HG03378 (cell line): ENCODE measurements around the gene INO80.
A peak's percentile ranks its signal among the peaks of the same experiment; 100 is the strongest.
"Not testable (repeated sequence)": the region's sequence is repeated elsewhere in the genome, so short reads cannot be mapped to it uniquely, and the experiment has no call there.

ENCODE experiments used
- ATAC-seq: cut with Tn5 transposase; IDR thresholded peaks from one replicate; pipeline ENCODE4 v1.9.1; 2021; ENCODE audit warnings: mild to moderate bottlenecking, moderate library complexity; ENCODE audit not compliant: unreplicated experiment

The INO80 gene

DNA sequence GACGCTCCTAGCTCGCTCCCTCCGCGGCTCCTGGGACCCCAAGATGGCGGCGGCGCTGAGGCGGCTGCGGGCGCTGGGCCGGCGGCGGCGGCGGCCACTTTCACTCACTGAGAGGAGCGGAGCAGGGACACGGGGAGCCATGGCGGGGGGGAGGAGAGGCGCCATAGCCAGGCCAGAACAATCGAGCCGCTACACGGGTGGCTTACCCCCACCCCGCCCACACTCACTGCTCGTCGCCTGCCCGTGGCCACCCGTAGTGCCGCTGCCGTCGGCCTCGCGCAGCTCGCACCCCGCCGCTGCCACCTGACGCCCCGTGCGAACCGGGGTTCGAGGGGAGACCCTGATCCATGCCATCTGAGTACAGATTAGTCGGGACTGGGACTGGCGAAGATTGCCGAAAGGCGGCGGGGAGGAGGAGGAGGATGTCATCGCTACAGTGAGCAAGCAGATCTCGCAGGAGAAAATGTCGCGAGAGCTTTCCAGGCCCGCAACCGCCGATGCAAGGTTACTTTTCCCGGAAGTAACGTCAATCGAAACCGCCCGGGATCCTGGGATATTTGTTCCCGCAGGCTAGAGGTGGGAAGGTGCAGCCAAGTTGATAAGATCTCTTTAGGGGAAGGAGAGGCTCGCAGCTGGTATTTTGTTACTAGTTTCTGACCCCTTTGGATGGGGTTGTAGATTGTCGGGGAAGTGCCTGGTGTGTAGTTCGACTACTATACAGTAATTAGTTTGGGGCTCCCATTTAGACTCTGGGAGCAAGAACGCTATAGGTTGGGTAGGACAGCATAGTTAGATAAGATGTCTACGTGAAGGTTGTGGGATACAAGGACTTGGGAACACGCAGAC lies at the start of gene INO80:
Gene INO80 (minus strand): TSS at position 165 of the 846 bp plus-strand sequence. CDS start 19,970 bp downstream, outside the sequence.
- ATAC-seq: peak; percentile 68

GRCh38 chr15:41161736-41162135 lies 45.7 kb upstream of the INO80 start:
- ATAC-seq: no peak

- ATAC-seq: no peak
Observed at GRCh38 chr15:41161336-41161735, 45.3 kb upstream of the INO80 start.

- ATAC-seq: no peak
Observed at GRCh38 chr15:41160639-41161315, 44.7 kb upstream of the INO80 start.

- ATAC-seq: no peak
Observed at GRCh38 chr15:41154412-41154811, 38.3 kb upstream of the INO80 start.

DNA sequence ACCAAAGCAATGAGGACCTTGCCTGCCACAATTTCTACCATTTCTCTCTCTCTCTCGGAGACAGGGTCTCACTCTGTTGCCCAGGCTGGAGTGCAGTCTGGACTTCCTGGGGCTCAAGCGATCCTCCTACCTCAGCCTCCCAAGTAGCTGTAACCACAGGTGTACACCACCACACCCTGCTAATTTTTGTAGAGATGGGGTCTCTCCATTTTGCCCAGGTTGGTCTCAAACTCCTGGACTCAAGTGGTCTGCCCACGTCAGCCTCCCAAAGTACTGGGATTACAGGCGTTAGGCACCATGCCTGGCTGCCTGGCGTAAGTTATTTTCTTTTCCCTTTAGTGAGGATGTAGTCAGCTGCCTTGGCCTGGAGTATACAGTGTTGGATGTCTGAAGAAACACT lies 37.7 kb upstream of the INO80 start:
- no peak for ATAC-seq

DNA sequence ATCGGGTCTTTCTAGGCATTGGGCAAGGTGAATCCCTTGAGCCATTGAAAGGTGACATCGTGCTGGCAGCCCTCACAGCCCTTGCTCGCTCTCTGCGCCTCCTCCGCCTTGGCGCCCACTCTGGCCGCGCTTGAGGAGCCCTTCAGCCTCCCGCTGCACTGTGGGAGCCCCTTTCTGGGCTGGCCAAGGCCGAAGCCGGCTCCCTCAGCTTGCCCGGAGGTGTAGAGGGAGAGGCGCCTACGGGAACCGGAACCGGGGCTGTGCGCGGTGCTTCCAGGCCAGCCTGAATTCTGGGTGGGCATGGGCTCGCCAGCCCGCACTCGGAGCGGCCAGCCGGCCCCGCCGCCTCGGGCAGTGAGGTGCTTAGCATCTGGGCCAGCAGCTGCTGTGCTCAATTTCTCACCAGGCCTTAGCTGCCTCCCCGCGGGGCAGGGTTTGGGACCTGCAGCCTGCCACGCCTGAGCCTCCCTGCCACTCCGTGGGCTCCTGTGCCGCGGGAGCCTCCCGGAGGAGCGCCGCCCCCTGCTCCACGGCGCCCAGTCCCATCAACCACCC lies 35.4 kb upstream of the INO80 start:
- no peak for ATAC-seq

DNA sequence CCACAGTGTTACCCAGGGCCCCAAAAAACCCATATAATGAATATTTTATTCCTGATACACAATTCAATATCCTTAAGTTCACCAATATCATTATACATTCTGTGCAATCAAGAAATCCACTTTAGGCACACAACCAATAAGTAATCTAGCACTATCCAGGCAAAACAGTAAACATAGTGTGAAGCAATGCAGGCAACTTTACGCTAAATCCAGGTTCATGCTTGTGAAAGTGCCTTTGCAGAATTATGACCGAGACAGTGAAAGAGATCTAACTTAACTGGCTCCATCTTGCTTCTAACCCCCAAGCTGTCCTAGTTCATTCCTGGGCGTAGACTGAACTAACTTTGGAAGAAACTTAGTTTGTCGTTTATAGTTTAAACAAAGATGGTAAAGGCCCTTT lies 34.2 kb upstream of the INO80 start:
- ATAC-seq: no peak

DNA sequence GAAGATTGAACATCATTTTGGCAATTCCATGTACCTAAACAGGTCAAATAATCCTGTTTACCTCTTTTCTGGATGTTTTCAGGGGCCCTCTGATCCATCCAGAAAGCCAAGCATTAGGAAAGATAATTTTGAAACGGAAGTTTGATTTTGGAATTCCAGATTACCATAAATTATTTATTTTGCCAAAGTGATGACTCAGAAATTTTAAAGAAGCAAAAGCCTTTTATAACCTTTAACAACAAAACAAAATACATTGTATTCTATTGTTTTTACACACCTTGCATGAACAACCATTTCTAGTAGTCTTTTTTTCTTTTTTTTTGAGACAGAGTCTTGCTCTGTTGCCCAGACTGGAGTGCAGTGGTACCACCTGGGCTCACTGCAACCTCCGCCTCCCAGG lies 32.0 kb upstream of the INO80 start:
- no peak for ATAC-seq

DNA sequence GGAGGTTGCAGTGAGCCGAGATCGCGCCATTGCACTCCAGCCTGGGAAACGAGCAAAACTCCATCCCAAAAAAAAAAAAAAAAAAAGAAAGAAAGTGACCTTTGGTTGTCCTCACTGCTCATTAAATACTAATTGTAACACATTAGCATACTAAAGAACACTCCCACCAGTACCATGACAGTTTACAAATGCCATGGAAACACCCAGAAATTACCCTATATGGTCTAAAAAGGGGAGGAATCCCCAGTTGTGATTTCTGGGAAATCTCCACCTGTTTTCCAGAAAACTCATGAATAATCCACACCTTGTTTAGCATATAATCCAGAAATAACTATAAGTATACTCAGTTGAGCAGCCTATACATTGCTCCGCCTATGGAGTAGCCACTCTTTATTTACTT lies 23.5 kb upstream of the INO80 start:
- ATAC-seq: no peak

GRCh38 chr15:41139112-41139511 lies 23.0 kb upstream of the INO80 start:
- not testable (repeated sequence) for ATAC-seq

DNA sequence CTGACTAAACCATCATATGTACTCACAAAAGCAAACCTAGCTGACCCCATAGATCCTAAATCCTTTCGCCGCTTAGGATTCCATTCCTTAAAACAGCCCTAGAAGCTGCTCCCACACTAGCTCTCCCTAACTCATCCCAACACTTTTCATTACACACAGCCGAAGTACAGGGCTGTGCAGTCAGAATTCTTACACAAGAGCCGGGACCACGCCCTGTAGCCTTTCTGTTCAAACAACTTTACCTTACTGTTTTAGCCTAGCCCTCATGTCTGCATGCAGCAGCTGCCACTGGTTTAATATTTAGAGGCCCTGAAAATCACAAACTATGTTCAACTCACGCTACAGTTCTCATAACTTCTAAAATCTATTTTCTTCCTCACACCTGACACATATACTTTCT lies 19.5 kb upstream of the INO80 start:
- not testable (repeated sequence) for ATAC-seq

GRCh38 chr15:41133454-41133853 lies 17.4 kb upstream of the INO80 start:
- ATAC-seq: no peak

GRCh38 chr15:41132094-41132493 lies 16.0 kb upstream of the INO80 start:
- ATAC-seq: not testable (repeated sequence)

- ATAC-seq: no peak
Observed at GRCh38 chr15:41128174-41128902, 12.3 kb upstream of the INO80 start.

GRCh38 chr15:41125931-41126642 lies 10.0 kb upstream of the INO80 start:
- ATAC-seq: no peak

- ATAC-seq: no peak
Observed at GRCh38 chr15:41125063-41125669, 9.1 kb upstream of the INO80 start.

DNA sequence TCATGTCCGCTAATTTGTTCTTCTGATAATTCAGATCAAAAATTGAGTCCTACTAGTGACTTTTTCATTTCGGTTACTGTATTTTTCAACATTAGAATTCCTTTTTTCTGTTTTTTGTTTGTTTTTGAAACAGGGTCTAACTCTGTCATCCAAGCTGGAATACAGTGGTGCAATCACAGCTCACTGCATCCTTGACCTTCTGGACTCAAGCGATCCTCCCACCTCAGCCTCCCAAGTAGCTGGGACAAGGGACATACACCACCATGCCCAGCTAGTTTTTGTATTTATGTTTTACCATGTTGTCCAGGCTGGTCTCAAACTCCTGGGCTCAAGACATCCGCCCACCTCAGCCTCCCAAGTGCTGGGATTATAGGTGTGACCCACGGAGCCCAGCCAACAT lies 8.0 kb upstream of the INO80 start:
- no peak for ATAC-seq

DNA sequence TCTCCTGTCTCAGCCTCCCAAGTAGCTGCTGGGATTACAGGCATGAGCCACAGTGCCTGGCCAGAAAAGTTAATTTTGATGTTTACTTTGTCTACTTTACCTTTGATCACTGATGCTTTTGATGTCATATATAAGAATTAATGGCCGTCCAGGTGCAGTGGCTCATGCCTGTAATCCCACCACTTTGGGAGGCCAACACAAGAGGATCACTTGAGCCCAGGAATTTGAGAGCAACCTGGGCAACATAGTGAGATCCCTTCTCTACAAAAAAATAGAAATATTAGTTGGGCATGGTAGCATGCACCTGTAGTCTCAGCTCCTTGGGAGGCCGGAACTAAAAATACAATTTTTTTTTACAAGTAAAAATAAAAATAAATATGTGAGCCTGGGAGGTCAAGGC lies 6.8 kb upstream of the INO80 start:
- ATAC-seq: no peak

- no peak for ATAC-seq
Observed at GRCh38 chr15:41121951-41122350, 5.9 kb upstream of the INO80 start.
